ENCODE results near the gene TMPRSS15. TPM values are rescaled to one million over a fixed set of nuclear protein-coding genes. Genes with fewer than 3 reads are reported as not detected.

The TMPRSS15 gene
- total RNA-seq, 2 experiments from 2014 or later: not detected

DNA sequence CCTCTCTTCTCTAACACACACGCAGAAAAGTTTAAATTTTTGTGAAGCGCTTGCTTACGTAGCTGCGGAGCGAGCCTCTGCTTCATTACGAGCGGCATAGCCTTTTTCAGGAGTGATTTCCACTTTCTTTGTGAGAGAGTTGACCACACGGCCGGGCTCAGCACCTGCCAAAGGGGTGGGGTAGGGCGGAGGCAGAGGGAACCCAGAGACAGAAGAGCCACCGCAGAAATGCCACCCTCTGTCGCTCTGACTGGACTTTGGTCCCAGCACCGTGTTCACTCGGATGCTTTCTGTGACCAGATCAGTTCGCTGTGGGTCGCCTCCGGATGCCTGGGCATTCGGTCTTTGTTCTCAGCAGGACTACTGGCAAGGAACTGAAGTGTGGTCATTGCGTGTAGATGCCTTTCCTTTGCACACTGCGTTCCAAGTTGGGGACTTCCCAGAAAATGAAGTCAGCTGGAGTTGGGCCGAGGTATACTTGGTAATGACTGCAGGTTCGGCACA, 158.1 kb downstream of the TMPRSS15 start:
- POLR2A ChIA-PET: no interaction called here
- TF ChIP-seq, protein P1, sequence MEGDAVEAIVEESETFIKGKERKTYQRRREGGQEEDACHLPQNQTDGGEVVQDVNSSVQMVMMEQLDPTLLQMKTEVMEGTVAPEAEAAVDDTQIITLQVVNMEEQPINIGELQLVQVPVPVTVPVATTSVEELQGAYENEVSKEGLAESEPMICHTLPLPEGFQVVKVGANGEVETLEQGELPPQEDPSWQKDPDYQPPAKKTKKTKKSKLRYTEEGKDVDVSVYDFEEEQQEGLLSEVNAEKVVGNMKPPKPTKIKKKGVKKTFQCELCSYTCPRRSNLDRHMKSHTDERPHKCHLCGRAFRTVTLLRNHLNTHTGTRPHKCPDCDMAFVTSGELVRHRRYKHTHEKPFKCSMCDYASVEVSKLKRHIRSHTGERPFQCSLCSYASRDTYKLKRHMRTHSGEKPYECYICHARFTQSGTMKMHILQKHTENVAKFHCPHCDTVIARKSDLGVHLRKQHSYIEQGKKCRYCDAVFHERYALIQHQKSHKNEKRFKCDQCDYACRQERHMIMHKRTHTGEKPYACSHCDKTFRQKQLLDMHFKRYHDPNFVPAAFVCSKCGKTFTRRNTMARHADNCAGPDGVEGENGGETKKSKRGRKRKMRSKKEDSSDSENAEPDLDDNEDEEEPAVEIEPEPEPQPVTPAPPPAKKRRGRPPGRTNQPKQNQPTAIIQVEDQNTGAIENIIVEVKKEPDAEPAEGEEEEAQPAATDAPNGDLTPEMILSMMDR (IDR thresholded peaks at IDR 0.05): no peak
- no peak overlapping the region for H3K27ac Mint-ChIP-seq
- no peak for ATAC-seq
- no peak overlapping the region for H3K4me3 Mint-ChIP-seq
- intact Hi-C loops (cut with micrococcal nuclease): no loop called here
- CTCF ChIA-PET: no interaction called here
- no peak for DNase-seq
- peaks cover 26% of the 10 kb centered on the region for H3K27me3 Mint-ChIP-seq
- H3K36me3 Mint-ChIP-seq (ENCODE audit: low read depth): no peaks in the 10 kb centered on the region
- peaks cover 2% of the 10 kb centered on the region for H3K9me3 Mint-ChIP-seq
- H3K4me1 Mint-ChIP-seq (ENCODE audit: low read depth): no peaks in the 10 kb centered on the region

DNA sequence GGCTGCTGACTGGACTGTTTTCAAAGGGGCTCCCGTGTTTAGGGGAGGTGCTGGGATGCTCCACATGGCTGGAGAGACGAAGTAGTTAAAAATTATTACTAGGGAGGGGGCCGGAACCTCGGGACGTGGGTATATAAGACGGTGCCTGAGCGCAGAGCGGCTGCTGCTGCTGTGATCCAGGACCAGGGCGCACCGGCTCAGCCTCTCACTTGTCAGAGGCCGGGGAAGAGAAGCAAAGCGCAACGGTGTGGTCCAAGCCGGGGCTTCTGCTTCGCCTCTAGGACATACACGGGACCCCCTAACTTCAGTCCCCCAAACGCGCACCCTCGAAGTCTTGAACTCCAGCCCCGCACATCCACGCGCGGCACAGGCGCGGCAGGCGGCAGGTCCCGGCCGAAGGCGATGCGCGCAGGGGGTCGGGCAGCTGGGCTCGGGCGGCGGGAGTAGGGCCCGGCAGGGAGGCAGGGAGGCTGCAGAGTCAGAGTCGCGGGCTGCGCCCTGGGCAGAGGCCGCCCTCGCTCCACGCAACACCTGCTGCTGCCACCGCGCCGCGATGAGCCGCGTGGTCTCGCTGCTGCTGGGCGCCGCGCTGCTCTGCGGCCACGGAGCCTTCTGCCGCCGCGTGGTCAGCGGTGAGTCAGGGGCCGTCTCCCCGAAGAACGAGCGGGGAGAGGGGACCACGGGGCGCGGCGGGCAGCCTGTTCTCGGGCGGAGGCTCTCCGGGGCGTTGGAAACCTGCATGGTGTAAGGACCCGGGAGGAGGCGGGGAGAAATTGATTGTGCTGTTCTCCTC, 158.7 kb downstream of the TMPRSS15 start, which contains the start of gene CHODL:
Gene CHODL (plus strand): TSS at position 163 of the 793 bp plus-strand sequence. CDS start 391 bp downstream, at position 554.
- Mint-ChIP-seq H3K4me3 (no peak within 1 kb of the TSS), H3K27ac (no peak within 1 kb of the TSS), H3K27me3 (peaks cover 26% of the 10 kb centered on the region), H3K9me3 (peaks cover 2% of the 10 kb centered on the region), H3K4me1 (ENCODE audit: low read depth) (no peaks in the 10 kb centered on the region), H3K36me3 (ENCODE audit: low read depth) (no peaks in the 10 kb centered on the region)
- ATAC-seq (no peak), DNase-seq (no peak)
- intact Hi-C loops (cut with micrococcal nuclease): no loop called here
- POLR2A ChIA-PET: no interaction called here
- TF ChIP-seq, protein P1 (IDR thresholded peaks at IDR 0.05): no peak
- CTCF ChIA-PET: no interaction called here

- intact Hi-C loops (cut with micrococcal nuclease): no loop called here
- no peaks in the 10 kb centered on the region for H3K36me3 Mint-ChIP-seq (ENCODE audit: low read depth)
- no peaks in the 10 kb centered on the region for H3K27me3 Mint-ChIP-seq
- ChIA-PET CTCF (no interaction called here), POLR2A (no interaction called here)
- no peak overlapping the region for H3K27ac Mint-ChIP-seq
- DNase-seq (no peak), ATAC-seq (no peak)
- H3K4me3 Mint-ChIP-seq: no peak overlapping the region
- H3K4me1 Mint-ChIP-seq (ENCODE audit: low read depth): no peaks in the 10 kb centered on the region
- TF ChIP-seq, protein P1 (IDR thresholded peaks at IDR 0.05): no peak
- no peaks in the 10 kb centered on the region for H3K9me3 Mint-ChIP-seq
These were observed 168.0 kb downstream of the TMPRSS15 start for GRCh38 chr21:18235545-18235944.

GRCh38 chr21:18228060-18228739, 175.4 kb downstream of the TMPRSS15 start:
- DNase-seq: no peak
- TF ChIP-seq, protein P1 (IDR thresholded peaks at IDR 0.05): no peak
- ATAC-seq: no peak
- Mint-ChIP-seq H3K27me3 (no peaks in the 10 kb centered on the region), H3K9me3 (peaks cover 2% of the 10 kb centered on the region), H3K36me3 (ENCODE audit: low read depth) (no peaks in the 10 kb centered on the region), H3K27ac (no peak overlapping the region), H3K4me3 (no peak overlapping the region), H3K4me1 (ENCODE audit: low read depth) (no peaks in the 10 kb centered on the region)
- ChIA-PET CTCF (no interaction called here), POLR2A (no interaction called here)
- intact Hi-C loops (cut with micrococcal nuclease): no loop called here

DNA sequence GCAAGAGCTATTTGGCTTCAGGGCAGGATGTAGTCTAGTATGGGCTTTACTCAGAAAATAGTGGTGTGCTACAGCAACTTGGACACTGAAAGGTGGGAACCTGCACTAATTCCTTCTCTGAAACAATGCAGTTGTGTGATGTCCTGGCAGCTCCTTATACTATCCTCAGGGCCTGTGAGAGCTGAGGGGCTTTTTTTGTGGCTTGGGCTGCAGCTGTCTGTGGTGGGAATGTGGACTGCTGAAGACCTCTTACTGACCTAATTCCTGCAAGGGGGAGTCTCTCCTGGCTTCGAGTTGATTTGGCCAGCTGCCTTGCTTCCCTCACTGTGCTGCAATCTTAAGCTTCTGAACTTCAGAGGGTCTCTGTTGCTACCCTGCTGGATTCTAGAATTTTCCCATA, 181.2 kb downstream of the TMPRSS15 start:
- Mint-ChIP-seq H3K4me1 (ENCODE audit: low read depth) (no peaks in the 10 kb centered on the region), H3K4me3 (no peak overlapping the region), H3K36me3 (ENCODE audit: low read depth) (no peaks in the 10 kb centered on the region), H3K9me3 (peaks cover 24% of the 10 kb centered on the region), H3K27me3 (no peaks in the 10 kb centered on the region), H3K27ac (no peak overlapping the region)
- no peak for ATAC-seq
- CTCF ChIA-PET: no interaction called here
- intact Hi-C loops (cut with micrococcal nuclease): no loop called here
- TF ChIP-seq, protein P1 (IDR thresholded peaks at IDR 0.05): no peak
- DNase-seq: no peak
- POLR2A ChIA-PET: no interaction called here
